ENCODE results near the gene PELI1.

The PELI1 gene, protein sequence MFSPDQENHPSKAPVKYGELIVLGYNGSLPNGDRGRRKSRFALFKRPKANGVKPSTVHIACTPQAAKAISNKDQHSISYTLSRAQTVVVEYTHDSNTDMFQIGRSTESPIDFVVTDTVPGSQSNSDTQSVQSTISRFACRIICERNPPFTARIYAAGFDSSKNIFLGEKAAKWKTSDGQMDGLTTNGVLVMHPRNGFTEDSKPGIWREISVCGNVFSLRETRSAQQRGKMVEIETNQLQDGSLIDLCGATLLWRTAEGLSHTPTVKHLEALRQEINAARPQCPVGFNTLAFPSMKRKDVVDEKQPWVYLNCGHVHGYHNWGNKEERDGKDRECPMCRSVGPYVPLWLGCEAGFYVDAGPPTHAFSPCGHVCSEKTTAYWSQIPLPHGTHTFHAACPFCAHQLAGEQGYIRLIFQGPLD

GRCh38 chr2:64144057-64145013 is at the start of gene PELI1:
Gene PELI1 (minus strand): TSS chr2:64144420. CDS start chr2:64108310, 36,110 bp downstream.
- DNase-seq, result peak; percentile 97

GRCh38 chr2:64193491-64193890 is 49.3 kb upstream of the PELI1 start:
- DNase-seq, result no peak

DNA sequence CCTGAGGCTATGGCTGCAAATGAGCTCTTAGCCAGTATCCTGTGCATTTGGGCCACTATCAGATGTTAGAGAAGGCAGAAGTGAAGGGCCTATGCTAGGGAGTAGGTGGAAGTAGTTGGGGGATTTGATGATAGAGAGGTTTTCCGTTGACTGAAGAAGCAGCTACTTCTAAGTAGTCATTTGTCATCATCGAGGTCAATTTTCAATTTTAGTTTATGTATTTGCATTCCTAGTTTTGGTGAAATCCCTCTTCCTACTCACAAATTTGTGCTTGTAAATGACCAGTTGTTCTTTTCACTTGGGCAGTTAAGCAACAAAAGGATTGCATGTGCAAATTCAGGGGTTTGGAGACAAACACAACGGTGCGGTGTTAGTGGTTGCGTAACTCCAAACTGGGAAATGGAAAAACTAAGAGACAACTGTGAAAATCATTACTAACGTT is 48.5 kb upstream of the PELI1 start:
- no peak for DNase-seq

DNA sequence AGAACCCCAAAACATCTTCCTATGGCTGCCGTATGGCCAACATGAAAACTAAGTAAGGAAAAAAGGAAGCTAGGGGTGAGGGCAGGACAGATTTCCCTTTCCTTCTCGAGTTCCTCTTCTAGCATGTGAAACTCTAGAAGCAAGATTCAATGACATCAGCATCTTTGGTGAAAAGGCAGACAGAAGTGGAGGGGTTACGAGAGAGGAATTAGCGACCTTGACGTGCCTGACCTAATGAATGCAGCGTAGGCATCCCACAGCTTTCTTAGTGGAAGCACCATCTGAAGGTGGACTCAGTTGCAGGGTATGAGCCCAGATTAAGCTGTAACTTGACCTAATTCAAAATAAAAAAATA is 47.9 kb upstream of the PELI1 start:
- DNase-seq, result no peak

DNA sequence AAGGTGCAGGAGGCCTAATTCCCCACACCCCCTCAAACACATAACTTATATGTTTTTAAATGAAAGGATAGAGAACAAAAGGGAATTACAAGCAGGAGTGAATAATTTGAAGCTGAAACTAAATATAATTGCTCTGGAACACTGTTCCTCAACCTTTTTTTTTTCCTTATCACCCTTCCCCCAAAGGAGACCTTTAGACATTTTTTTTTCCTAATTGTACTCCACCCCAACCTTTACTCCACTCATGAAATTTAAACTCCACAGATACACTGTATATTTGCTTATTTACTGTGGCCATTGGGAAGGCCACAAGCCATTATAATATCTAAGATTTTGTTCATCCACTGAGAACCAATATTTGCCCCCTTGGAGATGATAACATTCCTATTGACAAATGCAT is 45.4 kb upstream of the PELI1 start:
- DNase-seq, result no peak

GRCh38 chr2:64189167-64189566 is 44.9 kb upstream of the PELI1 start:
- DNase-seq, result no peak

DNA sequence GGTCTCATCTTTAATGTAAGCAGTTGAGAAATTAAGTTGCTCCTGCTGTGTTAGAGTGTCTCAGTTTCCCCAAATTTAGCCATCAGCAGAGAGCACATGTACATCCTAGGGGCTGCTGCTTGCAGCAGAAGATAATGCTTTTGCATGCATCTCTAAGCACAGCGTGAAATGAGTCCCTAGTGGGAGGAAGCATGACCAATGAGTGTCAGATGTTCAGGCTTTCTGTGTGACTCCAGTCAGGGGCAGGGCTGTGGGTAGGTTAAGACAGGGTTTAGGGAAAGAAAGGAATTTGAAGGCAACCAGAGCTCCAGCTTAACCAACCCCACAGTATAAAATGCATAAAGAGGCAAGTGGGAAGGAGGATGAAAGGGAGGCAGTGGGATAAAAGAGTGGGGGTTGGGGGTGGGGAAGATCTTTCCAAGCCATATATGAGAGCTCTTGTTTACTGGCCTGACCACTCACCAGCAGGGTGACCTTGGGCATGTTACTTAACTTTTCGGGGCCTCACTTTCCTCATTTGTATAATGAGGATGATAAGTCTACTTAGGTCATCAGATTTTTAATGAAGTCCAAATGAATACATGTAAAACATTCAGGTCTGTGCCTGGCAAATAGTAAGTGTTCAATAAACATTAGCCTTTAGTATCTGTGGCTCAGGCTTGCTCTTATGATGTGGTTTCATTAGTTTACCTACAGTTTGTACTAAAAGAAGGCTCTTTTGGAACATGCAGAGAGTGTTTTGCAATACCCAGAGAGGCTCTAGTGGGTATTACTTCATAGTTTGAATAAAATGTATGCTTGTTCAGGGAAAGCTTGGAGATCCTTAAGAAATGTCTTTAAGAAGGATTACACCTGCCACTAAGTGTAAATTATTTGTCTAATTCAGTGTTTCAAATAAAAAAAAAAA is 42.7 kb upstream of the PELI1 start:
- no peak for DNase-seq

DNA sequence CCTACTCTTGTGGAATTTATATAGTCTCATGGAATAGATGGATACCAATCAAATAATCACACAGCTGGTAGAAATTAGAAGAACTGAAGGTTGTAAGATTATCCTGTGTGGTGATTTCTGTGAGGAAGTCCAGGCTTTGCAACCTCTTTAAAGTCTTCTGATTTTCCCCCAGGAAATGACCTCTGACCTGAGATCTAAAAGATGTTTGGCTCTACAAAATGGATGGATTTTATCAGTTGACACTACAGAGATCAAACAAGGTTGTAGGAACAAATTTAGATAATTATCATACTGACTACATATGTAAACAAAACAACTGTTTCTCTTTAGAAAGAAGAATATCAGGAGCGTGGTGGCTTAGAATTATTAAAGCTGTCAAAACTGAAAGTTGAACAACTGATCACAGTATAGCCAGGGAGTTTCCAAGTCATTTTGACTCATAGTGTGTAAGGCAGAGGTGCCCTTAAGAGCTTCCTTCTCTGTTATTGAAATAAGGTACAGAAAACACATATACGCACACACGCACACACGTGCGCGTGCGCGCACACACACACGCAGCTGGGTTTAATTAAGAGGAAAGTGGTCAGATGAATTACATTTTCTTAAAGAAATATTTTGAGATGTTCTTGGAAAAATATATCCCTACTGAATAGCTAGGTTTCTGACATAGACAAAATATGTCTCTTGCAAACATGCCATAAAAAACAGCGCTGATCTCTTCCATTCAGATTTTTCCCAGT is 35.5 kb upstream of the PELI1 start:
- no peak for DNase-seq

DNA sequence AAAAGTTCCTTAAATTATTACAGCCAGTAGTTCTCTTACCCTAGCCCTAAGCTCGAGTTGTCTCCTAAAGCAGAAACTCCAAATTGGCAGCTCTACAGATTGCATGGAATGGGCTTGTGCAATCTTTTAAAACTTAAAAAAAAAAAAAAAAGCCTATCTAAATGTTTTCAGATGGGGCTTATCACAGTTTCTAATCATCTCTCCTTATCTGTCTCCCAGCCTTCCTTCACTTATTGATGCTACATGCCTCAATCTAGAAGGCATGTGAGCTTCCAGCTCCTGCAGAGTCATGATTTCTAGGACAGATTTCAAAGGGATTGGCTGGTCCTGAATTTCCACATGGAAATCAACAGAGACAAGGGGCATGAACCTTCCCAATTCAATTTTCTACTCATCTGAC is 33.1 kb upstream of the PELI1 start:
- no peak for DNase-seq

- DNase-seq, result no peak
These were observed 31.4 kb upstream of the PELI1 start for GRCh38 chr2:64175419-64176197.

GRCh38 chr2:64173156-64174135 is 29.2 kb upstream of the PELI1 start:
- DNase-seq, result no peak

DNA sequence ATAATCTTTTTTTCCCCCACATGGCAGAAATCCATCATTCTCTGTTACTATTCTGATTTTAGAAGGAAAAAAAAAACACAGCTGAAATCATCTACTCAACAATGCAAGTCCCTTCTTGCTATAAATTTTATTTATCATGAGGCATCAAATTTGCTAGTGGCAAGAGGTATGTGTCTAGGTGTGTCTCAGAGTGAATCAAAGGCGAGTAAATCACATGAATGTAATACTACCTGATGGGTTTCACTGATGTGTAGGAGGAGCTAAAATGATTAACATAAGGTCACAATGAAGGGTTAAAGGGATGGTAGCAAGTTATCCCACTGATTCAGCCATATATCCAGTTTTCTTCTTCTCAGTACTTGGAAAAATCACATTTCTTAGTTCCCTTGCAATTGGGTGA is 24.5 kb upstream of the PELI1 start:
- DNase-seq, result no peak

- DNase-seq, result no peak
These were observed 24.0 kb upstream of the PELI1 start for GRCh38 chr2:64168201-64168600.

DNA sequence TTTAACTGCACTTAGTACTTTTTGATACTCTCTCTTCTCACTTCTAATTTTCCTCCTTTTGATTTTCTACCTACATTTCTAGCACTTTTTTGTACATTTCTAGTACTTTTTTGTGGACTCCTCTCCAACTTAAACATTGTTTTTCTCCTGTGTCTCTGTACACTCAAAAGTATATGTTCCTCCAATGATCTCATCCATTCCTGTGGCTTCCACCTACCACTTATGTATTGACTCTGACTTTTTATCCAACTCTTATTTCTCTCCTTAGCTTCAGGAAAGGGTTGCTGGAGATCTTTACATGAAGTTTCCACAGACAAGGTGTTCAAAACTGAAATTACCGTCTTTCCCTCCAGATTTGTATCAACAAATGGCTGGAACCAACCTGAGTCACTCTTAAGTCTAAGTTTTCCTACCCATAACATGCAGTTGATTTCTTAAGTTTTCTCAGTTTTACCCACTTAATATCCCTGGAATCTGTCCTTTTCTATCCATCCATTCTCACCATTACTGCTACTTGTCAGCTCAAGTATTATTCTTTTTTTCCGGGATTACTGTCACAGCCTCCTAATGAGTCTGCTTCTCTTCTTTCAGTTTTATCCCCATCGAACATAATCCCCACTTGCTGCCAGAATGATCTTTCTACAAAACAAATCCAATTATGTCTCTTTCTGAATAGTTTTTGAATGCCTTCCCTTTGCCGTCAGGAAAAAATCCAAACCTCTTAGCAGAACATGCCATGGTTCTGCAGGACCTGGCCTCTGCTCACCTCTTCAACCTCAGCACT is 22.6 kb upstream of the PELI1 start:
- DNase-seq, result no peak

DNA sequence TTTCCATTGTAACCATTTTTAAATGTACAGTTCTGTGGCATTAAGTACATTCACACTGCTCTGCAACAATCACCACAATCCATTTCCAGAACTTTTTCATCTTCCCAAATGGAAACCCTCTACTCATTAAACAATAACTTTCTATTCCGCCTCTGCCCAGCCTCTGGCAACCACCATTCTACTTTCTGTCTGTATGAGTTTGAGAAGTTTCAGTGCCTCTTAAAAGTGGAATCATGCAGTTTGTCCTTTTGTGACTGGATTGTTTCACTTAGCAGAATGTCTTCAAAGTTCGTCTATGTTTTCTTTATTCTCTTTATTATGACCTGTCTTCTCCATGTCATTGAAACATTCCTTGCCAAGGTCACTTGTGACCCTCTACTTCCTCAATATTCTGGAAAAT is 22.0 kb upstream of the PELI1 start:
- DNase-seq, result no peak

GRCh38 chr2:64165706-64166105 is 21.5 kb upstream of the PELI1 start:
- no peak for DNase-seq

DNA sequence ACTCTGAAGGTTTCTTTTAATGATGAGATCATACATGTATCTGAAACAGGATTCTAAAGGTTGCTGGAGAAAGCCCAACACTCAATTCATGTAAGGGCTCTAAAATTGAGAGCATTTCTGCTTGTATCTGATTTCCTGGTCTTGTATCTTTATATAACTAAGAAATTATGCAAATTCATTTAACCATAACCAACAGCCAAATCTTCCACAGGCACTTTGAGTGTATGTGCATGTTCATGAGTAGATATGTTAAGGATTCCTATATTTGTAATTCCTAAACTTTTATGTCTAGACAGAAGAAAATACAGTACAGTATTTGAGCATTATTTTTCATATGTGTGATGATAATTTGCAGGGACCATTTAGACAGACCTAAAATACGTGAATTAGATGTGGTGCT is 20.4 kb upstream of the PELI1 start:
- no peak for DNase-seq

DNA sequence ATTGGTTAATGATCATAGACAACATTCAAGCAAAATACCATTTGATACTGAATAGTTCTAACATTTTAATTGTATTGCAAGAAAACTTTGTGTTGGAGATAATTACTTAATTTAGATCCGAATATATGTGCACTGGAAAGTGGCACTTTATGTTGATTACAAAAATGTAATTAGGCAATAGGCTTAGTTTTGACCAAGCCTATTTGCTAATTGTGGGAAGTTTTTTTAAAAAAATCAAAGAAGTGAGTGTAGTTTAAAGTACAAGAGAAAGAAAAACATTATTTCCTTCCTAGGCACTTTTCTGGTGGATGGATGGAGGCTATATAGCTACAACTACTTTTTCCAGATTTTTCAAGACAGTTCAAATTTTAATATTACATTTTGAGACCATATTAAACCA is 18.3 kb upstream of the PELI1 start:
- no peak for DNase-seq

DNA sequence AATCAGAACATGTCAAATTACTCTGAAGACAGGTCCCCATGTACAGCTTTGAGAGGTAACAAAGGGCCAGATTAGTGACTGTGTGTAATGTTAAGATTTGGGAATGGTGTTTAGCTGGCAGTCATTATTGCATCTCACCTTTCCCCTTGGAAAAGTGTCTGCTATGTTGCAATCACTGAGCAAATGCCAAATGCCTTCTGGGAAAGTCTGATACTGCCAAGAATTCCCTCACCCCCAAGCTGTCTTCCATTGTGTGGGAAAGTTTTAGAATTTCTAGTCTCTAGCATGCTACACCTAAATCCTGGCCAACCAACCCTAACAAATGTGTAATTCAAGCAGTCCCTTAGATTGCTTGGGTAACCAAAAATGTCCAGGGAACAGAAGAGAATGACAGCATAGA is 13.6 kb upstream of the PELI1 start:
- no peak for DNase-seq
